ENCODE results near the gene BST1. TPM values are rescaled to one million over a fixed set of nuclear protein-coding genes. Genes with fewer than 3 reads are reported as not detected.

BST1 gene
- total and polyA plus RNA-seq, 2 of the 8 experiments (the other 6 are each of a cell fraction or from before 2014, with no cell fraction given): 0.52 to 0.54 TPM

DNA sequence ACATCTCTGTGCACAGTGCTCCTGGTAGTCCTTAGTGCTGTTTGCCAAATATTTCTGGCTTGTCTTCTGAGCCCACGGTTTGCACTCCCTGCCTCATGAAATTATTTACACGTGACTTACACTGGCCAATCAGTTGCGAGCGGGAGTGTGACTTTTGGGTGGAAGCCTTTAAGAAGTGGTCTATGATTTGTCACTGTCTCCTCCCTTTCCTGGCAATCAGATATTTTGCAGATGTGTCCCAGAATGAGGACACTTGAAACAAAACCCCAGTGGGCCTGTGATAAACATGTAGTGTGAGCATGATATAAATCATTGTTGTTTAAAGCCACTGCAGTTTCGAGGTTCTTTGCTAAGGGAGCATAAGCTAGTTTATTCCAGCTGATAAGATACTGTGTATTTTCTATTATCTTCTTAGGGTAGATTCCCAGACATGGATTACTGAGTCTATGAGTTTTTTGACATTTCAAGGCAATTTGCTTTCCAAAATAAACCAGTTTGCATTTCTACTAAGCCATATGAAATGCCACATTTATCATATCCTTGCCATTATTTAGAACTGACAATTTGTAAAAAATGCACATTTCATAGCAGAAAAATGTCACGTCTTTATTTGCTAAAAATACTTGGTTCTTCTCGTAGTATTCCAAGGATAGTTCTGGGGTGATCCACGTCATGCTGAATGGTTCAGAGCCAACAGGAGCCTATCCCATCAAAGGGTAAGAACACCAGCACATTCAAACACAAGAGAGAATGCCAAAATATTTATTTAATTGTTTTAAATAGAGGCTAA is 12.0 kb downstream of the BST1 start:
- CTCF ChIA-PET (ENCODE audit: partially characterized antibody): interaction anchor here (2.0 kb wide), 1 partner anchor 22 kb away, joined by 6 read pairs; no protein-coding TSS in a partner anchor
- no peak overlapping the region for H3K56ac ChIP-seq (replicated peaks; ENCODE audit: insufficient read length, low read depth, low read length)
- H4K5ac ChIP-seq (ENCODE audit: insufficient read length, low read depth, low read length): no peak overlapping the region
- no peak overlapping the region for H2AK5ac ChIP-seq (ENCODE audit: low read depth, low read length)
- POLR2A ChIA-PET (ENCODE audit: partially characterized antibody): no interaction called here
- no peak for TF ChIP-seq RFX5 (IDR thresholded peaks at IDR 0.05; ENCODE audit: borderline replicate concordance, low read depth, low read length)
- no peak for TF ChIP-seq SIX5 (IDR thresholded peaks at IDR 0.05; ENCODE audit: low read depth, low read length)
- no peak for TF ChIP-seq GABPA (IDR thresholded peaks at IDR 0.05; ENCODE audit: borderline replicate concordance, insufficient read depth, low read length)
- TF ChIP-seq EZH2 (IDR thresholded peaks at IDR 0.05; ENCODE audit: low read depth, low read length, severe bottlenecking): no peak
- no peak for TF ChIP-seq SP4 (IDR thresholded peaks at IDR 0.05; ENCODE audit: low read length)
- peaks cover 0 to 1% (median 0%) of the 10 kb centered on the region in 4 experiments; a peak in 1 of 7 replicates for H3K27me3 ChIP-seq (replicated peaks in 1 of 4; ENCODE audit: control insufficient read depth in 3 of 4, extremely low read depth in 1 of 4, insufficient read depth in 3 of 4, low read length in 3 of 4)
- WGBS, 2 experiments (ENCODE audit: extremely low coverage in 1 of 2, insufficient coverage in 1 of 2, insufficient read length in 1 of 2, insufficient replicate concordance in 2 of 2, low coverage in 1 of 2, low lambda C conversion rate in 2 of 2, missing lambda C conversion rate in 1 of 2): 88% methylated on average over 8 of the region's 8 CpGs; no CpG with 5 or more reads in 1 of the 2 experiments
- no peak overlapping the region for H2BK120ac ChIP-seq (replicated peaks; ENCODE audit: low read depth, low read length)
- DNase-seq (ENCODE audit: low read depth in 1 of 2, low spot score in 2 of 2): no peak
- H3K9me3 ChIP-seq (ENCODE audit: insufficient read depth in 2 of 2, low read depth in 1 of 2, low read length in 1 of 2): no peaks in the 10 kb centered on the region
- no peaks in the 10 kb centered on the region for H3K79me1 ChIP-seq (ENCODE audit: low read depth, low read length)
- H3K27ac ChIP-seq (ENCODE audit: low read depth, low read length): no peak overlapping the region
- H3K4me2 ChIP-seq (ENCODE audit: insufficient read depth in 1 of 2, low read depth in 2 of 2, low read length in 2 of 2): no peak overlapping the region
- no peak overlapping the region for H4K91ac ChIP-seq (replicated peaks; ENCODE audit: insufficient read length, low read length)
- H3K4ac ChIP-seq (replicated peaks; ENCODE audit: insufficient read length, low read depth, low read length): no peak overlapping the region
- H3K14ac ChIP-seq (ENCODE audit: insufficient read length): no peak overlapping the region
- H2BK20ac ChIP-seq (ENCODE audit: low read length): no peak overlapping the region
- no peak overlapping the region for H3K18ac ChIP-seq (ENCODE audit: extremely low read depth, low read length)
- H2AFZ ChIP-seq (ENCODE audit: low read length): no peak overlapping the region
- no peak overlapping the region for H2BK12ac ChIP-seq (ENCODE audit: low read depth, low read length)
- no peak overlapping the region for H4K8ac ChIP-seq (ENCODE audit: extremely low read depth, insufficient read depth, low read length)
- H3K4me3 ChIP-seq (ENCODE audit: extremely low read depth in 1 of 4, insufficient read depth in 2 of 4, low read depth in 3 of 4, low read length in 4 of 4): no peak overlapping the region
- no peaks in the 10 kb centered on the region for H3K23me2 ChIP-seq (ENCODE audit: low read depth, low read length)
- no peak overlapping the region for H3K23ac ChIP-seq (ENCODE audit: insufficient read length)
- no peaks in the 10 kb centered on the region for H3K36me3 ChIP-seq (ENCODE audit: control insufficient read depth in 2 of 4, insufficient read depth in 4 of 4, low read length in 3 of 4)
- no peaks in the 10 kb centered on the region for H4K20me1 ChIP-seq (replicated peaks in 1 of 2; ENCODE audit: control insufficient read depth in 1 of 2, insufficient read depth in 2 of 2, low read length in 2 of 2)
- no peaks in the 10 kb centered on the region for H3K79me2 ChIP-seq (ENCODE audit: control insufficient read depth in 1 of 2, insufficient read depth in 2 of 2, low read length in 2 of 2)
- FAIRE-seq: no peak
- H2BK5ac ChIP-seq (ENCODE audit: low read depth, low read length): no peak overlapping the region
- H2BK15ac ChIP-seq (ENCODE audit: low read length): no peak overlapping the region
- peak overlapping the region in 1 of 4 experiments; percentile 46; a peak in 1 of 7 replicates for H3K9ac ChIP-seq (replicated peaks in 1 of 4; ENCODE audit: extremely low read depth in 1 of 4, low read depth in 3 of 4, low read length in 3 of 4)
- no peaks in the 10 kb centered on the region for H3K4me1 ChIP-seq (replicated peaks in 1 of 4; ENCODE audit: control insufficient read depth in 3 of 4, insufficient read depth in 4 of 4, low read length in 3 of 4)
